ENCODE measurements around the gene PILRB. TPM values are rescaled to one million over a fixed set of nuclear protein-coding genes. Genes with fewer than 3 reads are reported as not detected.
A peak's percentile ranks its signal among the peaks of the same experiment; 100 is the strongest.

Gene PILRB
- total and polyA plus RNA-seq, 2 donors from 2014 or later = 45.0 to 76.4 TPM

- Histone ChIP-seq H3K27me3 (ENCODE audit: control insufficient read depth, insufficient read depth, low read length) (no peaks in the 10 kb centered on the region), H3K4me1 (ENCODE audit: control insufficient read depth in 2 of 3, insufficient read depth in 2 of 3, low read depth in 1 of 3, low read length in 3 of 3) (no peaks in the 10 kb centered on the region), H3K9me3 (ENCODE audit: control insufficient read depth in 2 of 3, insufficient read depth in 1 of 3, low read length in 3 of 3) (no peaks in the 10 kb centered on the region), H3K4me3 (ENCODE audit: low read length in 3 of 3) (no peak overlapping the region), H3K27ac (ENCODE audit: low read depth in 2 of 2, low read length in 2 of 2) (no peak overlapping the region), H3K36me3 (ENCODE audit: control insufficient read depth in 2 of 3, insufficient read depth in 3 of 3, low read length in 3 of 3) (peaks cover 6% of the 10 kb centered on the region in 3 donors), H3K9ac (ENCODE audit: low read length in 3 of 3) (no peak overlapping the region)
- FAIRE-seq = no peak
- intact Hi-C loops (cut with DNase I) = no loop called here
- DNase-seq = peak in 1 of 5 donors; percentile 67
- no peak for TF ChIP-seq CTCF (IDR thresholded peaks at IDR 0.05; ENCODE audit: borderline replicate concordance, extremely low read depth, insufficient read depth)
These were observed 8.7 kb downstream of the PILRB start for GRCh38 chr7:100366411-100367250.

- Histone ChIP-seq H3K27ac (ENCODE audit: low read depth in 2 of 2, low read length in 2 of 2) (no peak overlapping the region), H3K9ac (ENCODE audit: low read length in 3 of 3) (no peak overlapping the region), H3K36me3 (ENCODE audit: control insufficient read depth in 2 of 3, insufficient read depth in 3 of 3, low read length in 3 of 3) (peaks cover 2 to 6% (median 4%) of the 10 kb centered on the region in 3 donors), H3K4me1 (ENCODE audit: control insufficient read depth in 2 of 3, insufficient read depth in 2 of 3, low read depth in 1 of 3, low read length in 3 of 3) (no peaks in the 10 kb centered on the region), H3K9me3 (ENCODE audit: control insufficient read depth in 2 of 3, insufficient read depth in 1 of 3, low read length in 3 of 3) (no peaks in the 10 kb centered on the region), H3K4me3 (ENCODE audit: low read length in 3 of 3) (no peak overlapping the region), H3K27me3 (ENCODE audit: control insufficient read depth, insufficient read depth, low read length) (no peaks in the 10 kb centered on the region)
- FAIRE-seq (no peak), DNase-seq (peak in 1 of 5 donors; percentile 37)
- TF ChIP-seq CTCF (IDR thresholded peaks at IDR 0.05; ENCODE audit: borderline replicate concordance, extremely low read depth, insufficient read depth) = no peak
- intact Hi-C loops (cut with DNase I) = no loop called here
These were observed 9.3 kb downstream of the PILRB start for GRCh38 chr7:100367251-100367620.

GRCh38 chr7:100367676-100368613 lies 10.0 kb downstream of the PILRB start:
- FAIRE-seq (no peak), DNase-seq (peak in 1 of 5 donors; percentile 59)
- H3K4me3 ChIP-seq (ENCODE audit: low read length in 3 of 3) = no peak overlapping the region
- no peak for TF ChIP-seq CTCF (IDR thresholded peaks at IDR 0.05; ENCODE audit: borderline replicate concordance, extremely low read depth, insufficient read depth)
- H3K27ac ChIP-seq (ENCODE audit: low read depth in 2 of 2, low read length in 2 of 2) = peak overlapping the region in 1 of 2 donors; percentile 28
- peaks cover 0 to 6% (median 3%) of the 10 kb centered on the region in 3 donors for H3K36me3 ChIP-seq (ENCODE audit: control insufficient read depth in 2 of 3, insufficient read depth in 3 of 3, low read length in 3 of 3)
- intact Hi-C loops (cut with DNase I) = no loop called here
- H3K9me3 ChIP-seq (ENCODE audit: control insufficient read depth in 2 of 3, insufficient read depth in 1 of 3, low read length in 3 of 3) = no peaks in the 10 kb centered on the region
- no peak overlapping the region for H3K9ac ChIP-seq (ENCODE audit: low read length in 3 of 3)
- no peaks in the 10 kb centered on the region for H3K4me1 ChIP-seq (ENCODE audit: control insufficient read depth in 2 of 3, insufficient read depth in 2 of 3, low read depth in 1 of 3, low read length in 3 of 3)
- no peaks in the 10 kb centered on the region for H3K27me3 ChIP-seq (ENCODE audit: control insufficient read depth, insufficient read depth, low read length)

Data from kidney (tissue), 14 donors.